ENCODE results near the gene CYGB.

The CYGB gene

DNA sequence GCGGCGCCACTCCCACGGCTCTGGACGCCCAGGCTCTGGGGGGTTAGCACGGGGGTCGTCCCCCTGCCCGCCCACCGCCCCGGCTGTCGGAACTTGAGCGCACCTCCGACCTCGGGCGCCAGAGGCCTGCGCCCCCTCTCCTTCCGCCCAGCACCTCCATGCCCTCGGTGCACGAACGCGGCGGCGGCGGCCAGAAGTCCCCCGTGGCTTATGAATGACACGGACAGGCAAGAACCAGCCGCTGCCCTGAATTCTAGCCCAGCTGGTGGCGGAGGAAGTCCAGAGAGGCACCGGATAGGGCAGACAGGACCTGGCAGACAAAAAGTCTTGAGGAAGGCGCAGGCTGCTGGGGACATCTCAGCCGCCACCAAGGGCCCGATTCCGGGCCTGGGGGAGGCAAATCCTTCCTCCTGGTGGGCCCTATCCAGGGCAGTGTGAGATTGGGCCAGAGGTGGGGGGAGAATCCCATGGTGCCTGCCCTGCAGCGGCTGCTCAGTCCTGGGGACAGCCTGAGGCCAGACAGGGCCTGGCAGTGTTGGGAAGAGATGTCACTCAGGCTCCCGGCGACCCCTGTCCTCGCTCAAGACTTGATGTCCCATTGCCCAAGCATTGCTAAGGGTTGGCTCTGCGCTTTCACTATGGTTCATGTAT lies 897 bp upstream of the CYGB start:
- Histone ChIP-seq H3K27ac (ENCODE audit: low read length) (no peak overlapping the region), H4K20me1 (ENCODE audit: insufficient read depth, low read length) (no peaks in the 10 kb centered on the region), H3K4me3 (ENCODE audit: low read depth in 1 of 2, low read length in 2 of 2) (no peak overlapping the region), H3K4me1 (ENCODE audit: insufficient read depth, low read length) (no peaks in the 10 kb centered on the region), H3K4me2 (ENCODE audit: insufficient read depth, low read length) (no peak overlapping the region), H3K9ac (ENCODE audit: low read depth, low read length) (no peak overlapping the region), H3K9me3 (ENCODE audit: insufficient read depth, low read length, severe bottlenecking) (no peaks in the 10 kb centered on the region), H2AFZ (ENCODE audit: low read depth, low read length) (no peak overlapping the region), H3K36me3 (ENCODE audit: insufficient read depth, low read length) (no peaks in the 10 kb centered on the region), H3K79me2 (ENCODE audit: insufficient read depth, low read length) (no peaks in the 10 kb centered on the region), H3K27me3 (ENCODE audit: insufficient read depth, low read length, poor library complexity) (no peaks in the 10 kb centered on the region)
- DNase-seq (no peak), ATAC-seq (ENCODE audit: insufficient read depth, low read depth) (no peak)
- TF ChIP-seq EZH2 (IDR thresholded peaks at IDR 0.05; ENCODE audit: borderline replicate concordance, low read depth, low read length, severe bottlenecking) = no peak
- TF ChIP-seq, protein P1, sequence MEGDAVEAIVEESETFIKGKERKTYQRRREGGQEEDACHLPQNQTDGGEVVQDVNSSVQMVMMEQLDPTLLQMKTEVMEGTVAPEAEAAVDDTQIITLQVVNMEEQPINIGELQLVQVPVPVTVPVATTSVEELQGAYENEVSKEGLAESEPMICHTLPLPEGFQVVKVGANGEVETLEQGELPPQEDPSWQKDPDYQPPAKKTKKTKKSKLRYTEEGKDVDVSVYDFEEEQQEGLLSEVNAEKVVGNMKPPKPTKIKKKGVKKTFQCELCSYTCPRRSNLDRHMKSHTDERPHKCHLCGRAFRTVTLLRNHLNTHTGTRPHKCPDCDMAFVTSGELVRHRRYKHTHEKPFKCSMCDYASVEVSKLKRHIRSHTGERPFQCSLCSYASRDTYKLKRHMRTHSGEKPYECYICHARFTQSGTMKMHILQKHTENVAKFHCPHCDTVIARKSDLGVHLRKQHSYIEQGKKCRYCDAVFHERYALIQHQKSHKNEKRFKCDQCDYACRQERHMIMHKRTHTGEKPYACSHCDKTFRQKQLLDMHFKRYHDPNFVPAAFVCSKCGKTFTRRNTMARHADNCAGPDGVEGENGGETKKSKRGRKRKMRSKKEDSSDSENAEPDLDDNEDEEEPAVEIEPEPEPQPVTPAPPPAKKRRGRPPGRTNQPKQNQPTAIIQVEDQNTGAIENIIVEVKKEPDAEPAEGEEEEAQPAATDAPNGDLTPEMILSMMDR (IDR thresholded peaks at IDR 0.05; ENCODE audit: borderline replicate concordance, extremely low read depth, low read length, poor library complexity, severe bottlenecking) = no peak

DNA sequence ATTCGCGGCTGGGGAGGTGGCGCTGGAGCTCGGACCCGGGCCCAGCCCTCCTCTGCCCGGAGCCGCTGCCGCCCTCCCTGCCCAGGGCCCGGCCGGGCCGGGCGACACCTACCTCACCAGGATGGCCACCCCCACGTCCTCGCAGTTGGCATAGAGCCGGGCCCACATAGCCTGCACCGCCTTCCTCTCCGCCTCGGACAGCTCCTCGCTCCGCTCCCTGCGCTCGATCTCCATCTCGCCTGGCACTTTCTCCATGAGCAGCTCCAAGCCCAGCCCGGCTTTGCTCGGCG lies 276 bp downstream of the CYGB start:
- Histone ChIP-seq H3K4me3 (ENCODE audit: low read depth in 1 of 2, low read length in 2 of 2) (no peak overlapping the region), H3K4me2 (ENCODE audit: insufficient read depth, low read length) (no peak overlapping the region), H3K4me1 (ENCODE audit: insufficient read depth, low read length) (no peaks in the 10 kb centered on the region)

DNA sequence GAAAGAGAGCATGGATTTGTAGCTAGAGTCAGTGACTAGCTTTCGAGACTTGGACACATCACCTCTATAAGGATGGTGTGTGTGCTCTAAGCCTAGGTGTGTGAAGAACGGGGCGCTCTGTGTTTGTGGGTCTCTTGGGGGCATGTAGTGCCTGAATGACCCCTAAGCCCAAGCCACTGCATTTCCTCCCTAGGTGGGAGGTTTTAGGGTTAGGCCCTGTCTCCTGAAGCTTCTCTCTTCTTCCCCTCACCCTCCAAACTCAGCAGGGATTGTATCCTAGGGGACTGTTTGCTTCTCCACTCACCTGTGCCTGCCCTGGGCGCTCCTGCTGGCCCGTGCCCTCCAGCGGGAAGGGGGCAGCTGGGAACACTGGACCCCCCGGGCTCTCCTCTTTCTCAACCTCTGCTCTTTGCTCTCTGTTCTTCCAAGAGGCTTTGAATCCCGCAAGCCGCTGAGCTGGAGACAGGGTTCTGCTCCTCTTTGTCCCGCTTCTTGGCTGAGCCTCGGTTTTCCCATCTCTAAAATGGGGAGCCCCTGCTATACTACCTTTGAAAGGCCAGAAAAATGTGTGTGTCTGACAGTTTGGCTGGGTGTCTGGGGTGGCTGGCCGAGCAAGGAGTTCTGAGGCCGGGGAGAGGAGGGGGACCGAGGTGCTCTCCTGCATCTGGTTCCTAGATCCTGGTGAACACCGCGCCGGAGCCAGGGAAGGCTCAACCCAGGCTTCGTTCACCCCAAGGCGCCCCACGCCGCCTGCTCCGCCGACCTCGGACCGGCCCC lies 810 bp downstream of the CYGB start:
- ATAC-seq (ENCODE audit: insufficient read depth, low read depth) (no peak), DNase-seq (no peak)
- no peak overlapping the region for H3K27ac ChIP-seq (ENCODE audit: low read length)
- no peaks in the 10 kb centered on the region for H4K20me1 ChIP-seq (ENCODE audit: insufficient read depth, low read length)
- H3K36me3 ChIP-seq (ENCODE audit: insufficient read depth, low read length) = no peaks in the 10 kb centered on the region
- H3K4me1 ChIP-seq (ENCODE audit: insufficient read depth, low read length) = no peaks in the 10 kb centered on the region
- TF ChIP-seq EZH2 (IDR thresholded peaks at IDR 0.05; ENCODE audit: borderline replicate concordance, low read depth, low read length, severe bottlenecking) = no peak
- TF ChIP-seq, protein P1 (IDR thresholded peaks at IDR 0.05; ENCODE audit: borderline replicate concordance, extremely low read depth, low read length, poor library complexity, severe bottlenecking) = no peak
- no peak overlapping the region for H2AFZ ChIP-seq (ENCODE audit: low read depth, low read length)
- H3K27me3 ChIP-seq (ENCODE audit: insufficient read depth, low read length, poor library complexity) = no peaks in the 10 kb centered on the region
- H3K4me2 ChIP-seq (ENCODE audit: insufficient read depth, low read length) = no peak overlapping the region
- H3K9ac ChIP-seq (ENCODE audit: low read depth, low read length) = no peak overlapping the region
- H3K4me3 ChIP-seq (ENCODE audit: low read depth in 1 of 2, low read length in 2 of 2) = no peak overlapping the region
- no peaks in the 10 kb centered on the region for H3K79me2 ChIP-seq (ENCODE audit: insufficient read depth, low read length)
- no peaks in the 10 kb centered on the region for H3K9me3 ChIP-seq (ENCODE audit: insufficient read depth, low read length, severe bottlenecking)

More for the DNA sequence above, 276 bp downstream of the CYGB start:
- H2AFZ ChIP-seq (ENCODE audit: low read depth, low read length) = no peak overlapping the region
- no peak overlapping the region for H3K9ac ChIP-seq (ENCODE audit: low read depth, low read length)
- no peak for TF ChIP-seq EZH2 (IDR thresholded peaks at IDR 0.05; ENCODE audit: borderline replicate concordance, low read depth, low read length, severe bottlenecking)
- TF ChIP-seq, protein P1 (IDR thresholded peaks at IDR 0.05; ENCODE audit: borderline replicate concordance, extremely low read depth, low read length, poor library complexity, severe bottlenecking) = no peak
- H3K27ac ChIP-seq (ENCODE audit: low read length) = no peak overlapping the region
- H3K36me3 ChIP-seq (ENCODE audit: insufficient read depth, low read length) = no peaks in the 10 kb centered on the region
- no peak for DNase-seq
- no peaks in the 10 kb centered on the region for H4K20me1 ChIP-seq (ENCODE audit: insufficient read depth, low read length)
- H3K27me3 ChIP-seq (ENCODE audit: insufficient read depth, low read length, poor library complexity) = no peaks in the 10 kb centered on the region
- no peaks in the 10 kb centered on the region for H3K9me3 ChIP-seq (ENCODE audit: insufficient read depth, low read length, severe bottlenecking)
- no peaks in the 10 kb centered on the region for H3K79me2 ChIP-seq (ENCODE audit: insufficient read depth, low read length)
- ATAC-seq (ENCODE audit: insufficient read depth, low read depth) = no peak

All from DND-41 (cell line).